Measurements from ENCODE around the gene USP24. TPM values are rescaled to one million over a fixed set of nuclear protein-coding genes. Genes with fewer than 3 reads are reported as not detected.
A peak's percentile ranks its signal among the peaks of the same experiment; 100 is the strongest.

The USP24 gene
- total RNA-seq, 1 donor from 2014 or later: 50.5 TPM

GRCh38 chr1:55234016-55234415 is 18.9 kb upstream of the USP24 start:
- H3K4me3 ChIP-seq: no peak overlapping the region
- H3F3A ChIP-seq (ENCODE audit: low read depth): no peaks in the 10 kb centered on the region
- Mint-ChIP-seq H3K27me3 (ENCODE audit: insufficient read depth, low read depth) (peaks cover 12% of the 10 kb centered on the region), H3K36me3 (no peaks in the 10 kb centered on the region), H3K4me3 (no peak overlapping the region), H3K4me1 (peaks cover 2% of the 10 kb centered on the region), H3K27ac (no peak overlapping the region), H3K9me3 (no peaks in the 10 kb centered on the region)
- no peaks in the 10 kb centered on the region for H4K20me1 ChIP-seq (ENCODE audit: low read depth)
- H3K27me3 ChIP-seq: no peaks in the 10 kb centered on the region
- no peaks in the 10 kb centered on the region for H3K9me3 ChIP-seq (ENCODE audit: low read depth)
- DNase-seq (ENCODE audit: low spot score): no peak
- H3K4me1 ChIP-seq: no peaks in the 10 kb centered on the region
- no peaks in the 10 kb centered on the region for H3K36me3 ChIP-seq
- H3K27ac ChIP-seq: no peak overlapping the region
- H3K9ac ChIP-seq: no peak overlapping the region
- H3K4me2 ChIP-seq: no peak overlapping the region
- H2AFZ ChIP-seq (replicated peaks): no peak overlapping the region
- TF ChIP-seq EZH2phosphoT487 (IDR thresholded peaks at IDR 0.05): no peak
- no peak for TF ChIP-seq EZH2 (IDR thresholded peaks at IDR 0.05)
- no peak for TF ChIP-seq CTCF (IDR thresholded peaks at IDR 0.05)
- no peaks in the 10 kb centered on the region for H3K79me2 ChIP-seq (ENCODE audit: low read depth)

- Histone ChIP-seq H4K20me1 (ENCODE audit: low read depth) (no peaks in the 10 kb centered on the region), H3F3A (ENCODE audit: low read depth) (no peaks in the 10 kb centered on the region), H3K79me2 (ENCODE audit: low read depth) (no peaks in the 10 kb centered on the region), H3K4me3 (no peak overlapping the region), H3K27ac (no peak overlapping the region), H3K36me3 (no peaks in the 10 kb centered on the region), H3K4me2 (no peak overlapping the region), H3K9ac (no peak overlapping the region), H3K27me3 (no peaks in the 10 kb centered on the region), H3K4me1 (no peaks in the 10 kb centered on the region), H2AFZ (replicated peaks) (peak overlapping the region; percentile 87), H3K9me3 (ENCODE audit: low read depth) (no peaks in the 10 kb centered on the region)
- Mint-ChIP-seq H3K9me3 (peaks cover 3% of the 10 kb centered on the region), H3K4me1 (peaks cover 2% of the 10 kb centered on the region), H3K27ac (no peak overlapping the region), H3K4me3 (no peak overlapping the region), H3K27me3 (ENCODE audit: insufficient read depth, low read depth) (peaks cover 12% of the 10 kb centered on the region), H3K36me3 (no peaks in the 10 kb centered on the region)
- no peak for DNase-seq (ENCODE audit: low spot score)
- TF ChIP-seq EZH2 (IDR thresholded peaks at IDR 0.05) (no peak), EZH2phosphoT487 (IDR thresholded peaks at IDR 0.05) (no peak), CTCF (IDR thresholded peaks at IDR 0.05) (no peak)
Observed at GRCh38 chr1:55233145-55233777, 18.1 kb upstream of the USP24 start.

- Mint-ChIP-seq H3K27me3 (ENCODE audit: insufficient read depth, low read depth) (peaks cover 9% of the 10 kb centered on the region), H3K27ac (no peak overlapping the region), H3K4me3 (no peak overlapping the region), H3K9me3 (peaks cover 4% of the 10 kb centered on the region), H3K4me1 (peaks cover 2% of the 10 kb centered on the region), H3K36me3 (no peaks in the 10 kb centered on the region)
- H3K9ac ChIP-seq: no peak overlapping the region
- no peak for DNase-seq (ENCODE audit: low spot score)
- peaks cover under 1% of the 10 kb centered on the region for H3K9me3 ChIP-seq (ENCODE audit: low read depth)
- H3K4me3 ChIP-seq: no peak overlapping the region
- peak overlapping the region; percentile 42 for H2AFZ ChIP-seq (replicated peaks)
- H3F3A ChIP-seq (ENCODE audit: low read depth): no peaks in the 10 kb centered on the region
- no peak overlapping the region for H3K4me2 ChIP-seq
- no peaks in the 10 kb centered on the region for H3K4me1 ChIP-seq
- no peaks in the 10 kb centered on the region for H4K20me1 ChIP-seq (ENCODE audit: low read depth)
- no peaks in the 10 kb centered on the region for H3K27me3 ChIP-seq
- H3K36me3 ChIP-seq: no peaks in the 10 kb centered on the region
- no peak for TF ChIP-seq CTCF (IDR thresholded peaks at IDR 0.05)
- TF ChIP-seq EZH2phosphoT487 (IDR thresholded peaks at IDR 0.05): no peak
- TF ChIP-seq EZH2 (IDR thresholded peaks at IDR 0.05): no peak
- no peaks in the 10 kb centered on the region for H3K79me2 ChIP-seq (ENCODE audit: low read depth)
- H3K27ac ChIP-seq: no peak overlapping the region
Observed at GRCh38 chr1:55232448-55233144, 17.4 kb upstream of the USP24 start.
